Measurements from ENCODE around the gene LAMC2. TPM values are rescaled to one million over a fixed set of nuclear protein-coding genes. Genes with fewer than 3 reads are reported as not detected.

The LAMC2 gene
- total and polyA plus RNA-seq, 2 of the 13 experiments (the other 11 are each of a cell fraction or from before 2014, with no cell fraction given): 0.03 TPM; not detected in 1

GRCh38 chr1:183284086-183284485, 98.0 kb downstream of the LAMC2 start:
- intact Hi-C loops (cut with micrococcal nuclease; ENCODE audit: unreplicated experiment): no loop called here
- in situ Hi-C loops (cut with HindIII; ENCODE audit: extremely low pct_ligation_motif_present, low pct_unique_long_range_greater_than_20kb): loop anchor here (5.0 to 25.0 kb wide), 2 partner anchors 278 to 338 kb away; no protein-coding TSS in a partner anchor
- Histone ChIP-seq H3K27me3 (ENCODE audit: control insufficient read depth in 1 of 2, insufficient read depth in 2 of 2, low read length in 2 of 2) (peaks cover 4 to 33% of the 10 kb centered on the region in 2 experiments; a peak in 3 of 5 replicates), H3K4me3 (replicated peaks in 1 of 3; ENCODE audit: insufficient read depth in 1 of 3, low read depth in 2 of 3, low read length in 3 of 3) (no peak overlapping the region), H3K4me1 (ENCODE audit: insufficient read depth, low read length) (no peaks in the 10 kb centered on the region), H3K36me3 (replicated peaks in 1 of 2; ENCODE audit: control insufficient read depth in 1 of 2, insufficient read depth in 2 of 2, low read length in 2 of 2) (no peaks in the 10 kb centered on the region), H3K79me2 (ENCODE audit: insufficient read depth, low read length) (no peaks in the 10 kb centered on the region), H3K9ac (ENCODE audit: insufficient read depth, low read depth, low read length) (no peak overlapping the region), H3K9me3 (ENCODE audit: low read length) (no peaks in the 10 kb centered on the region), H3K4me2 (ENCODE audit: low read depth, low read length) (no peak overlapping the region), H2AFZ (ENCODE audit: low read length) (no peak overlapping the region), H4K20me1 (ENCODE audit: insufficient read depth, low read length) (no peaks in the 10 kb centered on the region), H3K27ac (ENCODE audit: extremely low read length, insufficient read depth, low read length) (no peak overlapping the region)
- ATAC-seq: no peak
- no CpG with 5 or more reads among the region's 5 CpGs for WGBS (ENCODE audit: low lambda C conversion rate)
- no peak for FAIRE-seq
- TF ChIP-seq ZNF564 (CRISPR knock-in tag; IDR thresholded peaks at IDR 0.05) (no peak), ZNF572 (CRISPR knock-in tag; IDR thresholded peaks at IDR 0.05) (no peak), NAIF1 (CRISPR knock-in tag; IDR thresholded peaks at IDR 0.05; ENCODE audit: borderline replicate concordance) (no peak), ZNF282 (IDR thresholded peaks at IDR 0.05; ENCODE audit: partially characterized antibody) (no peak), PTBP1 (IDR thresholded peaks at IDR 0.05; ENCODE audit: low read depth, low read length, poor library complexity, severe bottlenecking) (no peak), ZNF354B (CRISPR knock-in tag; IDR thresholded peaks at IDR 0.05) (no peak), NPAS2 (CRISPR knock-in tag; IDR thresholded peaks at IDR 0.05; ENCODE audit: borderline replicate concordance) (no peak), PCBP2 (optimal IDR thresholded peaks at IDR 0.05; ENCODE audit: low read depth, low read length, poor library complexity, severe bottlenecking) (no peak)
- ChIA-PET POLR2A (no interaction called here), CTCF (ENCODE audit: low intra/inter-chr PET ratio, low total read pairs) (no interaction called here)
- no TSS peak for BruUV-seq (replicated peaks)
- DNase-seq (ENCODE audit: low spot score): no peak

GRCh38 chr1:183285256-183285655, 99.2 kb downstream of the LAMC2 start:
- Histone ChIP-seq H3K4me1 (ENCODE audit: insufficient read depth, low read length) (no peaks in the 10 kb centered on the region), H4K20me1 (ENCODE audit: insufficient read depth, low read length) (no peaks in the 10 kb centered on the region), H3K36me3 (replicated peaks in 1 of 2; ENCODE audit: control insufficient read depth in 1 of 2, insufficient read depth in 2 of 2, low read length in 2 of 2) (no peaks in the 10 kb centered on the region), H3K4me3 (replicated peaks in 1 of 3; ENCODE audit: insufficient read depth in 1 of 3, low read depth in 2 of 3, low read length in 3 of 3) (no peak overlapping the region), H3K79me2 (ENCODE audit: insufficient read depth, low read length) (no peaks in the 10 kb centered on the region), H3K27ac (ENCODE audit: extremely low read length, insufficient read depth, low read length) (no peak overlapping the region), H3K9me3 (ENCODE audit: low read length) (no peaks in the 10 kb centered on the region), H3K27me3 (ENCODE audit: control insufficient read depth in 1 of 2, insufficient read depth in 2 of 2, low read length in 2 of 2) (peaks cover 4 to 33% of the 10 kb centered on the region in 2 experiments; a peak in 3 of 5 replicates), H3K4me2 (ENCODE audit: low read depth, low read length) (no peak overlapping the region), H2AFZ (ENCODE audit: low read length) (no peak overlapping the region), H3K9ac (ENCODE audit: insufficient read depth, low read depth, low read length) (no peak overlapping the region)
- POLR2A ChIA-PET: no interaction called here
- CTCF ChIA-PET (ENCODE audit: low intra/inter-chr PET ratio, low total read pairs): no interaction called here
- intact Hi-C loops (cut with micrococcal nuclease; ENCODE audit: unreplicated experiment) (no loop called here), in situ Hi-C loops (cut with HindIII; ENCODE audit: extremely low pct_ligation_motif_present, low pct_unique_long_range_greater_than_20kb) (loop anchor here (25.0 kb wide), 1 partner anchor 277 kb away; no protein-coding TSS in a partner anchor)
- ATAC-seq: no peak
- no peak for FAIRE-seq
- WGBS (ENCODE audit: low lambda C conversion rate): 0% methylated on average over 1 of the region's 1 CpG
- DNase-seq (ENCODE audit: low spot score): no peak
- no TSS peak for BruUV-seq (replicated peaks)
- TF ChIP-seq RBM22 (optimal IDR thresholded peaks at IDR 0.05; ENCODE audit: low read length) (no peak), TOPORS (CRISPR knock-in tag; IDR thresholded peaks at IDR 0.05) (no peak), MED1 (CRISPR knock-in tag; IDR thresholded peaks at IDR 0.05) (no peak), DMTF1 (CRISPR knock-in tag; IDR thresholded peaks at IDR 0.05) (no peak), ARID5B (CRISPR knock-in tag; IDR thresholded peaks at IDR 0.05) (no peak), ZNF44 (CRISPR knock-in tag; IDR thresholded peaks at IDR 0.05) (no peak)
